Neural progenitor cell (in vitro differentiated cells): ENCODE data around the gene ANO4.

Experiments used
- CTCF ChIP-seq: fragments of 200-600 bp; sonication (generic); IDR thresholded peaks from 2 replicates; pipeline ENCODE4 v1.5.1; 2017; ENCODE audit warnings: antibody characterized with exemption, mild to moderate bottlenecking
- EZH2 ChIP-seq: fragments of 200-600 bp; sonication (generic); IDR thresholded peaks from 2 replicates; pipeline ENCODE4 v1.6.1; 2017; ENCODE audit warnings: antibody characterized with exemption, mild to moderate bottlenecking, moderate library complexity

DNA sequence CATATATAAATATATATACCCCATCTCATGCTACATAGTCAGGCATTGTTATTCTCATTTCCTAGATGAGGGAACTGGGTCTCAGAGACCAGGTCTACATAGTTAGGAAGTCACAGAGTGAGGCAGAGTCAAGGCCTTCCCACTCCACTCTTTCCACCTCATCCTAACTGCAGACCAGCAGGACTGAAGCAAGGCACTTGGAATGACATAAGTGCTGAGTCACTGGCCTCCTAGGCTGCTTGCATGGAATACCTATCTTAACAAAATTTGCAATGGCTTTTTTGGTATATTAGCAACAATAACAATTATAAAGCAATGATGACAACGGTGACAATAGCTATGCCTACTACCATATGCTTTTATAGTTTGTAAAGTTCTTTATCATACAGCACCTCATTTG is 5.4 kb upstream of the ANO4 start:
- TF ChIP-seq CTCF (no peak), EZH2 (no peak)
